T-helper 1 cell treated with Interleukin-12 subunit alpha and Interleukin-12 subunit beta and Interleukin-4 antibody, amounts not matched to agents 30 ng/mL and 1 ng/mL, for 36 hours (primary cell): ENCODE results near the gene DEFB131B. TPM values are rescaled to one million over a fixed set of nuclear protein-coding genes. Genes with fewer than 3 reads are reported as not detected.
"Not testable (repeated sequence)": the region's sequence is repeated elsewhere in the genome, so short reads cannot be mapped to it uniquely, and the experiment has no call there.

ENCODE experiments used
- intact Hi-C: fragments of 100-400 bp; cut with micrococcal nuclease; formaldehyde crosslinking; loops from one replicate; pipeline ENCODE4 v1.15.1; 2024
- total RNA-seq: library from RNA; stranded (reverse); gene quantifications from 2 replicates; pipeline ENCODE4 v1.2.3, GENCODE V29; 2022

The DEFB131B gene
- total RNA-seq, 1 donor from 2014 or later, result not detected

- intact Hi-C loops, result not testable (repeated sequence)
Measured at GRCh38 chr11:71911321-71911985, 33.2 kb downstream of the DEFB131B start.

- intact Hi-C loops, result not testable (repeated sequence)
Measured at GRCh38 chr11:71911986-71912340, 33.7 kb downstream of the DEFB131B start.

GRCh38 chr11:71913756-71914526 lies 35.7 kb downstream of the DEFB131B start:
- intact Hi-C loops, result no loop called here

GRCh38 chr11:71914617-71915189 lies 36.5 kb downstream of the DEFB131B start:
- intact Hi-C loops, result no loop called here

GRCh38 chr11:71917646-71918140 lies 39.4 kb downstream of the DEFB131B start:
- intact Hi-C loops, result no loop called here

- intact Hi-C loops, result loop anchor here (1.0 to 2.0 kb wide), 11 partner anchors 49 to 506 kb away; partner anchors contain the start of genes ANAPC15, CLPB, LAMTOR1 and LRRC51
Measured at GRCh38 chr11:71927820-71928736, 49.8 kb downstream of the DEFB131B start, which contains the start of gene XNDC1N. Gene XNDC1N, minus strand, starts transcription at chr11:71928594. Its CDS starts 5,241 bp downstream, at chr11:71923353.

- intact Hi-C loops, result loop anchor here (1.0 to 2.0 kb wide), 11 partner anchors 48 to 505 kb away; partner anchors contain the start of genes ANAPC15, CLPB, LAMTOR1 and LRRC51
Measured at GRCh38 chr11:71928737-71929443, 50.6 kb downstream of the DEFB131B start, which contains the start of gene RNF121. Gene RNF121, plus strand, starts transcription at chr11:71929046. Its CDS starts 16 bp downstream, at chr11:71929062.

GRCh38 chr11:71929491-71929890 lies 51.2 kb downstream of the DEFB131B start:
- intact Hi-C loops, result loop anchor here (2.0 kb wide), 2 partner anchors 47 to 477 kb away; partner anchors contain the start of gene NADSYN1

- intact Hi-C loops, result no loop called here
Measured at GRCh38 chr11:71930556-71931244, 52.4 kb downstream of the DEFB131B start.

- intact Hi-C loops, result no loop called here
Measured at GRCh38 chr11:71931245-71931602, 53.0 kb downstream of the DEFB131B start.

- intact Hi-C loops, result no loop called here
Measured at GRCh38 chr11:71933141-71933933, 55.1 kb downstream of the DEFB131B start.

Other genes with a start within 250 kb of the DEFB131B start
- not detected in 2 replicates for gene DEFB108B, start 45.3 kb upstream of the DEFB131B start, total RNA-seq
- gene XNDC1N, start 50.1 kb downstream of the DEFB131B start, total RNA-seq, result 15.1 and 21.5 TPM in 2 replicates
- 37.3 and 41.2 TPM in 2 replicates for gene RNF121, start 50.6 kb downstream of the DEFB131B start, total RNA-seq
- 19.2 and 22.8 TPM in 2 replicates for gene IL18BP, start 120.5 kb downstream of the DEFB131B start, total RNA-seq
- 181 and 183 TPM in 2 replicates for gene NUMA1, start 202.1 kb downstream of the DEFB131B start, total RNA-seq
- gene LRRC51, start 202.4 kb downstream of the DEFB131B start, total RNA-seq, result 6.2 and 6.7 TPM in 2 replicates
- gene LAMTOR1, start 224.8 kb downstream of the DEFB131B start, total RNA-seq, result 81.5 and 82.6 TPM in 2 replicates
- gene TOMT, start 227.5 kb downstream of the DEFB131B start, total RNA-seq, result not detected in 2 replicates
- gene ANAPC15, start 234.2 kb downstream of the DEFB131B start, total RNA-seq, result 46.0 and 53.8 TPM in 2 replicates